ENCODE data around the gene XCL2. TPM values are rescaled to one million over a fixed set of nuclear protein-coding genes. Genes with fewer than 3 reads are reported as not detected.
A peak's percentile ranks its signal among the peaks of the same experiment; 100 is the strongest.

XCL2 gene
- total RNA-seq, 1 experiment from 2014 or later = not detected

DNA sequence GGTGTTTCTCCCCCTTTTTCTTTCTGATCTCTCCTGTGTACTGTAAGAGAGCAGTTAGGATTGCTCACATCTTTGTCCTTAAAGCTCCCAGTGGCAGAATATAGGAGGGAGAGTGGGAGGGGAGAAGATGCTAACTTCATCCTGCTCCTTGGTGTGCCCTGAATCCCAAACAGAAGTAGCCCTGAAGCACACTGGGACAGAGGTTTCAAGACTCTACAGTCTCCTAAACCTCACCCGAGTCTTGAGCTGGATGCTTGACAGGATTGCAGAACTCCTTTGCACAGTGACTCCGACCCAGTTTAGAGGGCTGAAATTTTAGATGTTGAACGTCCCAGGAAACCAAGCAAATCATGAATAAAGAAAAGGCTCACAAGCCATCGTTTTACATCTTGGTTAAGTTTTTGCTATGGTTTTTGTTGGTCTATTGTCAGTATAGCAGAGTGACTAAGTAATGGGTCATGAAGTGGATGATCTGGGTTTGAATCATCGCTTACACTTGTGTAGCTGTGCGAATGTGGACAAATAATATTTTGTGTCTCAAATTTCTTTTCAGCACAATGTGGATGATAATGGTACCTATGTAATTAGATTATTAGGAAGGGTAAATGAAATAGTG lies 37.5 kb downstream of the XCL2 start:
- Histone ChIP-seq H3K27ac (ENCODE audit: low read length) (no peak overlapping the region), H3K4me3 (ENCODE audit: low read depth in 2 of 2, low read length in 2 of 2) (no peak overlapping the region), H3K4me1 (ENCODE audit: control insufficient read depth, insufficient read depth, low read length) (no peaks in the 10 kb centered on the region; the same call in 1 of the 2 replicates), H3K36me3 (ENCODE audit: control insufficient read depth, insufficient read depth, low read length) (no peaks in the 10 kb centered on the region), H3K27me3 (ENCODE audit: control insufficient read depth, insufficient read depth, low read length) (no peaks in the 10 kb centered on the region; the same call in 1 of the 2 replicates), H3K9me3 (ENCODE audit: control insufficient read depth, insufficient read depth, low read depth, low read length) (no peaks in the 10 kb centered on the region)
- ATAC-seq = no peak; the same call in 1 of the 2 replicates
- in situ Hi-C loops (cut with HindIII; ENCODE audit: low pct_unique_long_range_greater_than_20kb, low sequenced_read_pairs) (no loop called here), intact Hi-C loops (cut with micrococcal nuclease; ENCODE audit: unreplicated experiment) (no loop called here)
- ChIA-PET POLR2A (no interaction called here), CTCF (no interaction called here)
- TF ChIP-seq, protein P1, sequence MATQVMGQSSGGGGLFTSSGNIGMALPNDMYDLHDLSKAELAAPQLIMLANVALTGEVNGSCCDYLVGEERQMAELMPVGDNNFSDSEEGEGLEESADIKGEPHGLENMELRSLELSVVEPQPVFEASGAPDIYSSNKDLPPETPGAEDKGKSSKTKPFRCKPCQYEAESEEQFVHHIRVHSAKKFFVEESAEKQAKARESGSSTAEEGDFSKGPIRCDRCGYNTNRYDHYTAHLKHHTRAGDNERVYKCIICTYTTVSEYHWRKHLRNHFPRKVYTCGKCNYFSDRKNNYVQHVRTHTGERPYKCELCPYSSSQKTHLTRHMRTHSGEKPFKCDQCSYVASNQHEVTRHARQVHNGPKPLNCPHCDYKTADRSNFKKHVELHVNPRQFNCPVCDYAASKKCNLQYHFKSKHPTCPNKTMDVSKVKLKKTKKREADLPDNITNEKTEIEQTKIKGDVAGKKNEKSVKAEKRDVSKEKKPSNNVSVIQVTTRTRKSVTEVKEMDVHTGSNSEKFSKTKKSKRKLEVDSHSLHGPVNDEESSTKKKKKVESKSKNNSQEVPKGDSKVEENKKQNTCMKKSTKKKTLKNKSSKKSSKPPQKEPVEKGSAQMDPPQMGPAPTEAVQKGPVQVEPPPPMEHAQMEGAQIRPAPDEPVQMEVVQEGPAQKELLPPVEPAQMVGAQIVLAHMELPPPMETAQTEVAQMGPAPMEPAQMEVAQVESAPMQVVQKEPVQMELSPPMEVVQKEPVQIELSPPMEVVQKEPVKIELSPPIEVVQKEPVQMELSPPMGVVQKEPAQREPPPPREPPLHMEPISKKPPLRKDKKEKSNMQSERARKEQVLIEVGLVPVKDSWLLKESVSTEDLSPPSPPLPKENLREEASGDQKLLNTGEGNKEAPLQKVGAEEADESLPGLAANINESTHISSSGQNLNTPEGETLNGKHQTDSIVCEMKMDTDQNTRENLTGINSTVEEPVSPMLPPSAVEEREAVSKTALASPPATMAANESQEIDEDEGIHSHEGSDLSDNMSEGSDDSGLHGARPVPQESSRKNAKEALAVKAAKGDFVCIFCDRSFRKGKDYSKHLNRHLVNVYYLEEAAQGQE (IDR thresholded peaks at IDR 0.05; ENCODE audit: insufficient read depth in 1 of 2, low read depth in 2 of 2, low read length in 1 of 2) = no peak
- TF ChIP-seq SIN3A (IDR thresholded peaks at IDR 0.05; ENCODE audit: borderline replicate concordance, insufficient read depth, low read depth, low read length) (no peak), POLR2AphosphoS5 (IDR thresholded peaks at IDR 0.05; ENCODE audit: low read depth, low read length) (no peak), TCF7L2 (IDR thresholded peaks at IDR 0.05; ENCODE audit: low read depth, low read length) (no peak)
- TF ChIP-seq, protein P2, sequence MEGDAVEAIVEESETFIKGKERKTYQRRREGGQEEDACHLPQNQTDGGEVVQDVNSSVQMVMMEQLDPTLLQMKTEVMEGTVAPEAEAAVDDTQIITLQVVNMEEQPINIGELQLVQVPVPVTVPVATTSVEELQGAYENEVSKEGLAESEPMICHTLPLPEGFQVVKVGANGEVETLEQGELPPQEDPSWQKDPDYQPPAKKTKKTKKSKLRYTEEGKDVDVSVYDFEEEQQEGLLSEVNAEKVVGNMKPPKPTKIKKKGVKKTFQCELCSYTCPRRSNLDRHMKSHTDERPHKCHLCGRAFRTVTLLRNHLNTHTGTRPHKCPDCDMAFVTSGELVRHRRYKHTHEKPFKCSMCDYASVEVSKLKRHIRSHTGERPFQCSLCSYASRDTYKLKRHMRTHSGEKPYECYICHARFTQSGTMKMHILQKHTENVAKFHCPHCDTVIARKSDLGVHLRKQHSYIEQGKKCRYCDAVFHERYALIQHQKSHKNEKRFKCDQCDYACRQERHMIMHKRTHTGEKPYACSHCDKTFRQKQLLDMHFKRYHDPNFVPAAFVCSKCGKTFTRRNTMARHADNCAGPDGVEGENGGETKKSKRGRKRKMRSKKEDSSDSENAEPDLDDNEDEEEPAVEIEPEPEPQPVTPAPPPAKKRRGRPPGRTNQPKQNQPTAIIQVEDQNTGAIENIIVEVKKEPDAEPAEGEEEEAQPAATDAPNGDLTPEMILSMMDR (IDR thresholded peaks at IDR 0.05) = no peak
- peak; percentile 22 for DNase-seq (ENCODE audit: low read depth, low spot score)
- no TSS peak for BruUV-seq (replicated peaks)

DNA sequence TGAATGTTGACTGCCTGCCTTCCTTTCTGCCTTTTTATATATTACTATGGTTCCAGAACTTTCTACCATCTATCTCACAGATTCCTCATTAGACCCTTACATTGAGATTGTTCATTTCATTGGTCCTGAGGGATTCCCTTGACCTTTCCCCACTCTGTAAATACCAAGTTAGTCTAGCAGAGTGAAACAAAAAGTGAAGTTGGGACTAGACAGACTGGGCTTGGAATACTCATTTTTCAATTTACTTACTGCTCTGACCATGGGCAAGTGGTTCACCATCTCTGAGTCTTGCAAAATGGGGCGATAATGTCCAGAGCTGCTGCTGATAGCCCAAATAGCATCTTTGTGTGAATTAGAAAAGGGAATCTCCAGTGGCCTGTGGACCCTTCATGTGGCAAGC lies 38.8 kb downstream of the XCL2 start:
- ChIA-PET POLR2A (no interaction called here), CTCF (no interaction called here)
- no peak overlapping the region for H3K27ac ChIP-seq (ENCODE audit: low read length)
- in situ Hi-C loops (cut with HindIII; ENCODE audit: low pct_unique_long_range_greater_than_20kb, low sequenced_read_pairs) = no loop called here
- intact Hi-C loops (cut with micrococcal nuclease; ENCODE audit: unreplicated experiment) = no loop called here
- no peak for DNase-seq (ENCODE audit: low read depth, low spot score)
- no peak overlapping the region for H3K4me3 ChIP-seq (ENCODE audit: low read depth in 2 of 2, low read length in 2 of 2)
- H3K4me1 ChIP-seq (ENCODE audit: control insufficient read depth, insufficient read depth, low read length) = no peaks in the 10 kb centered on the region; the same call in 1 of the 2 replicates
- BruUV-seq (replicated peaks) = no TSS peak
- no peaks in the 10 kb centered on the region; the same call in 1 of the 2 replicates for H3K27me3 ChIP-seq (ENCODE audit: control insufficient read depth, insufficient read depth, low read length)
- H3K9me3 ChIP-seq (ENCODE audit: control insufficient read depth, insufficient read depth, low read depth, low read length) = no peaks in the 10 kb centered on the region
- TF ChIP-seq, protein P1 (IDR thresholded peaks at IDR 0.05; ENCODE audit: insufficient read depth in 1 of 2, low read depth in 2 of 2, low read length in 1 of 2) = no peak
- TF ChIP-seq, protein P2 (IDR thresholded peaks at IDR 0.05) = no peak
- TF ChIP-seq TCF7L2 (IDR thresholded peaks at IDR 0.05; ENCODE audit: low read depth, low read length) (no peak), SIN3A (IDR thresholded peaks at IDR 0.05; ENCODE audit: borderline replicate concordance, insufficient read depth, low read depth, low read length) (no peak), POLR2AphosphoS5 (IDR thresholded peaks at IDR 0.05; ENCODE audit: low read depth, low read length) (no peak)
- ATAC-seq = no peak
- no peaks in the 10 kb centered on the region for H3K36me3 ChIP-seq (ENCODE audit: control insufficient read depth, insufficient read depth, low read length)

Measured in Panc1 (cell line).